GM18499 (cell line): ENCODE data around the gene ESRRA.
"Not testable (repeated sequence)": the region's sequence is repeated elsewhere in the genome, so short reads cannot be mapped to it uniquely, and the experiment has no call there.

Source experiments
- ATAC-seq: cut with Tn5 transposase; IDR thresholded peaks from one replicate; pipeline ENCODE4 v1.9.1; 2021; ENCODE audit warnings: moderate number of reproducible peaks; ENCODE audit not compliant: insufficient read depth, unreplicated experiment

Gene ESRRA

GRCh38 chr11:64306876-64307622, 1.7 kb downstream of the ESRRA start:
- ATAC-seq: no peak

DNA sequence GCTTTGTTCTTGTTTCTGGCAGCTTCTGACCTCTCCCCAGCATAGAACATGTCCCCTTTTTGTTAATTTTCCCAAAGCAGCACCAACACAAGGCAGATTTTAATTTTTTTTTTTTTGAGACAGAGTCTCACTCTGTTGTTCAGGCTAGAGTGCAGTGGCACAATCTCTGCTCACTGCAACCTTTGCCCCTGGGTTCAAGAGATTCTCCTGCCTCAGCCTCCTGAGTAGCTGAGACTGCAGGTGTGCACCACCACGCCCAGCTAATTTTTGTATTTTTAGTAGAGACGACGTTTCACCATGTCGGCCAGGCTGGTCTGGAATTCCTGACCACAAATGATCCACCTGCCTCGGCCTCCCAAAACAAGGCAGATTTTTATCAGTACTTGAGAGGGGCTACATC, 2.5 kb downstream of the ESRRA start:
- ATAC-seq: not testable (repeated sequence)

GRCh38 chr11:64312947-64313346, 7.6 kb downstream of the ESRRA start:
- ATAC-seq: no peak

- no peak for ATAC-seq
Measured at GRCh38 chr11:64313491-64314145, 8.3 kb downstream of the ESRRA start.

DNA sequence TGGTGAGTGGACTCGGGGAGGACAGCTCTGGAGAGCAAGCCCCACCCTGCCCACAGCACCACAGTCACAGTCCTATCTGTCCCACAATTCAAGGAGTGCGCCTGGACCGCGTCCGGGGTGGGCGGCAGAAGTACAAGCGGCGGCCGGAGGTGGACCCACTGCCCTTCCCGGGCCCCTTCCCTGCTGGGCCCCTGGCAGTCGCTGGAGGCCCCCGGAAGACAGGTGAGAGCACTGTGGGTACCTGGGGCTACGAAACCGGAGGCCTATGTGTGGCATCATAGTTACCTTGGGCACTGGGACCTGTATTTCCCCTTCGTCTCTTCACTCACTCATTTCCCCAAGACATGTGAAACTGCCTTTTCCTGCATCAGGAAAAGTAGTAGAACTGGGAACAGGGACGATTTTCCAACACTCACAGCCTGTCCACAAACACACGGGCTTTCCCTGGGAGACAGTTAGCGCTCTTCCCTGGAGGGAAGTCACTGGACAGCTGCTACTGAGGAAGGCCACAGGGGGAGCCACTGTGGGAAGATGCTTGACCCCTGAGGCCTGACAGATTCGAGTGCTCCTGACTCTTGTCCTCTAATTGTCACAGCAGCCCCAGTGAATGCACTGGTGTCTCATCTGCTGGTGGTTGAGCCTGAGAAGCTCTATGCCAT, 9.0 kb downstream of the ESRRA start:
- no peak for ATAC-seq

- ATAC-seq: no peak
Measured at GRCh38 chr11:64314805-64315561, 9.7 kb downstream of the ESRRA start.

DNA sequence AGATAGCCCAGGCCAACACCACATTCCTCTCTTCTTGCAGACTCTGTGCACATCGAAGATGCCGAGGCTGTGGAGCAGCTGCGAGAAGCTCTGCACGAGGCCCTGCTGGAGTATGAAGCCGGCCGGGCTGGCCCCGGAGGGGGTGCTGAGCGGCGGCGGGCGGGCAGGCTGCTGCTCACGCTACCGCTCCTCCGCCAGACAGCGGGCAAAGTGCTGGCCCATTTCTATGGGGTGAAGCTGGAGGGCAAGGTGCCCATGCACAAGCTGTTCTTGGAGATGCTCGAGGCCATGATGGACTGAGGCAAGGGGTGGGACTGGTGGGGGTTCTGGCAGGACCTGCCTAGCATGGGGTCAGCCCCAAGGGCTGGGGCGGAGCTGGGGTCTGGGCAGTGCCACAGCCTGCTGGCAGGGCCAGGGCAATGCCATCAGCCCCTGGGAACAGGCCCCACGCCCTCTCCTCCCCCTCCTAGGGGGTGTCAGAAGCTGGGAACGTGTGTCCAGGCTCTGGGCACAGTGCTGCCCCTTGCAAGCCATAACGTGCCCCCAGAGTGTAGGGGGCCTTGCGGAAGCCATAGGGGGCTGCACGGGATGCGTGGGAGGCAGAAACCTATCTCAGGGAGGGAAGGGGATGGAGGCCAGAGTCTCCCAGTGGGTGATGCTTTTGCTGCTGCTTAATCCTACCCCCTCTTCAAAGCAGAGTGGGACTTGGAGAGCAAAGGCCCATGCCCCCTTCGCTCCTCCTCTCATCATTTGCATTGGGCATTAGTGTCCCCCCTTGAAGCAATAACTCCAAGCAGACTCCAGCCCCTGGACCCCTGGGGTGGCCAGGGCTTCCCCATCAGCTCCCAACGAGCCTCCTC, 10.6 kb downstream of the ESRRA start:
- not testable (repeated sequence) for ATAC-seq

GRCh38 chr11:64316672-64317324, 11.5 kb downstream of the ESRRA start:
- ATAC-seq: peak; percentile 5

GRCh38 chr11:64317325-64317960, 12.1 kb downstream of the ESRRA start, which contains the start of gene TRMT112:
TRMT112 (minus strand) TSS chr11:64317559; CDS start chr11:64317526, 33 bp downstream.
- ATAC-seq: peak; percentile 39

DNA sequence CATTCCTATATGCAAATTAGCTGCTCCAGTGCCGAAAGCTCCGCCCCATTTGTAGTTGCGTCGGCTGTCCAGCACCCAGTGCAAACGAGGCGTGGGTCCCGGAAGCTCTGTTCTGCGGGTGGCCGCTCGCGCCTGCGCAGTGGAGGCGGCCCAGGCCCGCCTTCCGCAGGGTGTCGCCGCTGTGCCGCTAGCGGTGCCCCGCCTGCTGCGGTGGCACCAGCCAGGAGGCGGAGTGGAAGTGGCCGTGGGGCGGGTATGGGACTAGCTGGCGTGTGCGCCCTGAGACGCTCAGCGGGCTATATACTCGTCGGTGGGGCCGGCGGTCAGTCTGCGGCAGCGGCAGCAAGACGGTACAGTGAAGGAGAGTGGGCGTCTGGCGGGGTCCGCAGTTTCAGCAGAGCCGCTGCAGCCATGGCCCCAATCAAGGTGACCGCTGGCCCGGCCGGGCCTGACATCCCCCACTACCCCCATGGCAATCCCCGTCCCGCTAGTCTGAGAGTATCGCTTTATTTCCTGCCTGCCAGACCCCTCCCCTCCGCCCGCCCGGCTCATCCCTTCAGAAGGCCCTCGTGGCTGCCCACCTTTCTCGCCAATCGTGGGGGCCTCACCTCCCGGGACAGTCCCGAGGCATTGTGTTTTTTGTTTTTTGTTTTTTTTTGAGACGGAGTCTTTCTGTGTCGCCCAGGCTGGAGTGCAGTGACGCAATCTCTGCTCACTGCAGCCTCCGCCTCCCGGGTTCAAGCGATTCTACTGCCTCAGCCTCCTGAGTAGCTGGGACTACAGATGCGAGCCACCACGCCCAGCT, 12.8 kb downstream of the ESRRA start, which contains the start of gene PRDX5:
TSS of gene PRDX5 (plus strand) at position 161 of the 805 bp plus-strand sequence. CDS start at position 256, 95 bp downstream.
- ATAC-seq: peak; percentile 49

DNA sequence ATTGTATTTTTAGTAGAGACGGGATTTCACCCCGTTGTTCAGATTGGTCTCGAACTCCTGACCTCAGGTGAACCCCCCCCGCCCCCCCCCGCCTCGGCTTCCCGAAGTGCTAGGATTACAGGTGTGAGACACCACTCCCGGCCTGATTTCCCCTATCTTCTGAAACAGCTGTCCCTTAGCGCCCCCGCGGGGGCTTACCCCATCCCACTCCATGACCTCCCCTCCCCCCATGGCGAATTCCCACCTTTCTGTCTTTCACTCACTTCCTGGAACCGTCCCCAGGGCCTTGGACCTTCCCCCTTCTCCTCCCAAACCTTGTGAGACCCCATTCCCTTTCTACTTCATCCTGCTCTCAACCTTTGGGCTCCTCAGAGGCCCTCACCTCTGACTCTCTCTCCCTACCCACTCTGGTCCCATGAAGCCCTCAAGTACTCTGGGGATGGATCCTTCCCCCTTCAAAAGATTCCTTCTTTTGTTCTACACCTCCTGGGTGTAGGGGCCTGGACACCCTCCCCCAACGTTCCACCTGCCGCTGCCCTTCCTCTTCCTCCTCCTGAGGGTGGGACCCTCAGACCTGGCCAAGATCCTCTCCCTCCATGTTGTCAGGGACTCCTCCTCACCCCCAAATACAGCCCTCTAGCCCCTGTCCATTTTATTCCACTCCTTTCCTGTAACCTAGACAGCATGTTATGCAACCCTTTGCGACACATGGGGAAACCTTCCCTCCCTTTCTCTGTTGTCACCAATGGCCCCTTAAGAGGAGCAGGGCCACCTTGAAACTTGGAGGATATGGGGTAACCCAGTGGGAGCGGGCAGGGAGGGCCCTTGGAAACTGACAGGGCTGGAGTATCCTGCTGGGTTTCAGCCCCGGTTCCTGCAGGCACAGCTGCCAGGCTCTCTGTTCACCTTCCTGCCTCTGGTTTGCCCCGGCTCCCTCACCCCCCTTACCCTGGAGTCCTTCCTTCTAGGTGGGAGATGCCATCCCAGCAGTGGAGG, 13.7 kb downstream of the ESRRA start:
- no peak for ATAC-seq

DNA sequence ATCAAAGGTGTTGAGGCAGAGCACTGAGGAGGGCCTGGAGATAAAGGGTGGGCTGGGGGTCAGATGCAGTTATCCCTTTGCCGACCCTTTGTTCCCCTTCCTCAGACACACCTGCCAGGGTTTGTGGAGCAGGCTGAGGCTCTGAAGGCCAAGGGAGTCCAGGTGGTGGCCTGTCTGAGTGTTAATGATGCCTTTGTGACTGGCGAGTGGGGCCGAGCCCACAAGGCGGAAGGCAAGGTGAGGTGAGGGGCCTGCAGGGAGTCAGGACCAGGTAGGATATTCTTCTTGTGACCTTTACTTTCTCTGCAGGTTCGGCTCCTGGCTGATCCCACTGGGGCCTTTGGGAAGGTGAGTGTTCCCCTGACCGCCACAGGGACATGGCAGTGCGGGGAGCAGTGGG, 15.2 kb downstream of the ESRRA start:
- ATAC-seq: no peak

- ATAC-seq: no peak
Measured at GRCh38 chr11:64321026-64321425, 15.7 kb downstream of the ESRRA start.

GRCh38 chr11:64321533-64321932, 16.2 kb downstream of the ESRRA start:
- ATAC-seq: no peak

GRCh38 chr11:64322925-64323260, 17.6 kb downstream of the ESRRA start:
- ATAC-seq: no peak

- ATAC-seq: no peak
Measured at GRCh38 chr11:64323373-64323772, 18.0 kb downstream of the ESRRA start.

DNA sequence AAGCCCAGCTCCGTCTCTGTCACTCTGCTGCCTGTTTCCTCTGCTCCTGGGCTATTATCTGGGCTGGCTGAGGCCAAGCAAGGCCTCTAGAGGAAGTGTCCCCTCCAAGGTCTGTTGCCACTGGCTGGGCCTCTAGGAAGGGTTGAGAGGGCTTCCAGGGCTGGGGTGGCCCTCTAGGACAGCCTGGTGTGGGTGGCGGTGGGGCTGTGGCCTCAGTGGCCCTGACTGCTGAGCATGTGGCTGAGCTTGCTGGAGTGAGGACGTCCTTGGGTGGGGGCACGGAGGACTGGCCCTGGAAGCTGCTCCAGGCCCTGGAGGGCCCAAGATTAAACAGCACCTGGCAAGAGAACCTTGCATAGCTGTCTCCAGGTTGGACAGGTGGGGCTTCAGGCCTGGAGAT, 18.7 kb downstream of the ESRRA start:
- ATAC-seq: not testable (repeated sequence)
